Measurements from ENCODE around the gene TTLL3.

TTLL3 gene

DNA sequence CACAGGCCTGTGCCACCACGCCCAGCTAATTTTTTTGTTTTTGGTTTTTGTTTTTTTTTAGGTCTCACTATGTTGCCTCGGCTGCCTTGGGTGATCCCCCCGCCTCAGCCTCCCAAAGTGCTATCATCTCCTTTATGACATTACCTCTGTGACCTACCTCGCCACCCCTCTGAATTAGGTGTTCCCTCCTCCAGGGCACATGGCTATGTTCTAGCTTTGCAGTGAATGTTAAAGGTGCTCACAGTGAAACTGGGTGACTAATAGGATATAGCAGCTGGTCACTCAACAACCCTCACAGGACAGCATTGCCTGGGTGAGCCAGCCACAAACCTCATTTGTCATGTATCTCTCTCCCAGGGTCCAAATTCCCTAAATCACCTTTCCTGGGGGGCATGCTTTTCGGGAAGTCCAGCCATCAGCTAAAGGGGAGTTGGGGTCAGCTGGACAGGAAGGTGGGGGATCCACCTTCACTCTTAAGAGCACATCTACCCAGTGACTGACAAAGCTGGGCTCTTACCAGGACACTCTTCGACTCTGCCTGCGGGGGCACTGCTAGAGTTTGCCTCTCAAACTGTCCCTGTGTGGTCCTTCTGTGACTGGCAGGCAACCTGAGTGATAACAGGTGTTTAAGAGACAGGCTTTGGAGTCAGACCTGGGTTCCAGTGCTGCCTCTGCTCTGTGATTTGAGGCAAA, 1.6 kb upstream of the TTLL3 start:
- peak; percentile 62 for DNase-seq

DNA sequence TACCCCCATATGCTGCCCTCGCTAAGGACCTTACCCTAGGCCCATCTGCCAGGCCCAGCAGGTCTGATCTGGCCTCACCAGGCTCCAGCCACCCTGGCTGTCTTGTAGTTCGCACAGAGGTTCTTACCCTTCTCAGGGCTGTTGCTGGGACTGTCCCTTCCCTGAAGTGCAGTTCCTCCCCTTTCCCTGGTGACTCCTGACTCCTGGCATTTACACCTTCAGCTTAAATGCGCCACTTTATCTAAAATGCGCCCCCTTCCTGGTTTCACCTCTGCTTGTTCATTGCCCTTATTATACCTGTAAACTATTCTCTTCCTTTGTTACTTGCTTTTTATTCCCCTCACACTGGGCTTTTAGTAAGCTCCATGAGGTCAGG, 835 bp upstream of the TTLL3 start:
- peak; percentile 24 for DNase-seq

DNA sequence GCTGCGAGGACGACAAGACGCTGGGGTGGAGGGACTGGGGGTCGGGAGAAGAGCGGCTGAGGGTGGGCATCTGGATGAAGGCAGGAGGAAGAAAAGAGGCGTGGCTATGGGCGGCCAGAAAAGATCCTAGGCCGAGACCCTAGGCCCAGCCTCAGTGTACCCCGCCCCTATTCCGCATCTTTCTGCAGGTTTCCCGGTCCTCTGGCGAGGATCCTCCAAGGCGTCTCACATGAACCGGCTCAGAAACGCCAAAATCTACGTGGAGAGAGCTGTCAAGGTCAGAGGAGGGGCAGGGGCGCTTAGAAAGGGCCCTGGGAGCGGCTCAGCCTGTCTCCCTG, 340 bp downstream of the TTLL3 start:
- DNase-seq, result no peak

GRCh38 chr3:9810846-9811245, 784 bp downstream of the TTLL3 start:
- DNase-seq, result no peak

GRCh38 chr3:9812870-9813483, 2.9 kb downstream of the TTLL3 start:
- no peak for DNase-seq

DNA sequence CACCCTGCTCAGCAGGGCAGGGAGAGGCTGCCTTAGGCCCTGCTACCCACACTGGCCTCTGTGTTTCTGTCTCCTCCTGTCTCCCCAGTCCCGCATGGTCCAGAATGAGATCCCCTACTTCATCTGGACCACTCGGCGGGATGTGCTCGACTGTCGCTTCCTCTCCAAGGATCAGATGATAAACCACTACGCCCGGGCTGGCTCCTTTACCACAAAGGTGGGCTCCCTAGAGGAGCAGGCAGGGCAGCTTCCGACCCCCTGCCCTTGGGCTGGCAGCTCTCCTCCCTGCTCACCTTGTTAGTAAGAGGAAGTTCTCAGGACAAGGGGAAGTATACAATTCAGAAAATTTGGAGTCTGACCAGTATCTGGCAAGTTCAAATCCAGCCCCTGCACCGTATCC, 5.9 kb downstream of the TTLL3 start:
- no peak for DNase-seq

DNA sequence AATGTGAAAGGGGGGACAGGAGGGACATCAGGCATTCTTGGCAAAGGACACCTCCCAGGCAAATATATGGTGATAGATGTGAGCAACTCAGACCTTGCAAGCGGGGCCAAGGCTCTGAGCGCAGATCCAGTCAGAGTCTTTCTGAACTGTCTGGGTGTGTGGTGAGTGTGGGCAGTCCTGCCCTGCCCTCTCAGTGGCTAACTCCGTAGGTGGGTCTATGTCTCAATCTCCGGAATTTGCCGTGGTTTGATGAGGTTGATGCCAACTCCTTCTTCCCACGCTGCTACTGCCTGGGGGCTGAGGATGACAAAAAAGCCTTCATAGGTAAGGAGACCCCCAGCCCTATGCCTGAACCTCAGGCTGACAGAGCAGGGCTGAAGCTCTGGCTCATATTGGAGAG, 7.4 kb downstream of the TTLL3 start:
- no peak for DNase-seq

- DNase-seq, result no peak
Observed at GRCh38 chr3:9818666-9819335, 8.7 kb downstream of the TTLL3 start.

GRCh38 chr3:9820543-9820942, 10.5 kb downstream of the TTLL3 start:
- no peak for DNase-seq

GRCh38 chr3:9820946-9821345, 10.9 kb downstream of the TTLL3 start:
- no peak for DNase-seq

- no peak for DNase-seq
Observed at GRCh38 chr3:9825451-9826040, 15.5 kb downstream of the TTLL3 start.

- DNase-seq, result peak; percentile 23
Observed at GRCh38 chr3:9826815-9827573, 16.9 kb downstream of the TTLL3 start.

DNA sequence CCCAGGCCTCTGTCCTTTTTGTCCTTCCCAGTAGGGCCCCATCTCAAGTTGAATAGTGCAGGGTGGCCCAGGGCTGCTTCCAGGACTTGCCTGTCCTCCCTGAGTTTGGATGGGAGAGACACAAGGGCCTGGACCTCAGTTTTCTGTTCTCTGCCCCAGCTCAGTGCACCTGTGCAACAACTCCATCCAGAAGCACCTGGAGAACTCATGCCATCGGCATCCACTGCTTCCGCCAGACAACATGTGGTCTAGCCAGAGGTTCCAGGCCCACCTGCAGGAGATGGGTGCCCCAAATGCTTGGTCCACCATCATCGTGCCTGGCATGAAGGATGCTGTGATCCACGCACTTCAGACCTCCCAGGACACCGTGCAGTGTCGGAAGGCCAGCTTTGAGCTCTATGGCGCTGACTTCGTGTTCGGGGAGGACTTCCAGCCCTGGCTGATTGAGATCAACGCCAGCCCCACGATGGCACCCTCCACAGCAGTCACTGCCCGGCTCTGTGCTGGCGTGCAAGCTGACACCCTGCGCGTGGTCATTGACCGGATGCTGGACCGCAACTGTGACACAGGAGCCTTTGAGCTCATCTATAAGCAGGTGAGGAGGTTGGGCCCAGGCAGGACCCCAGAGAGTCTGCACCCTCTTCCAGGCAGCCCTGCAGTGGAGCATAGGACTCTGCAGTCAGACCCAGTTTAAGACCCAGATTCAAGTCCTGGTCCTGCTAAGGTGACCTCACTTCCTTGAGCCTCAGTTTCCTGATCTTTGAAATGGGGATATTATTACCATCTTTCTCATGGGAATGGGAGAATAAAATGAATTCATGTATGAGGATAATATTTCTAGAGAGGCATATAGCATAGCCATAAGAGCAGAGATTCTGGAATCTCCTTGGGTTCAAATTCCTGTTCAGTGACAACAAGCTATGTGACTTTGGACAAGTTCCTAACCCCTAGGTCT, 19.0 kb downstream of the TTLL3 start:
- DNase-seq, result no peak

DNA sequence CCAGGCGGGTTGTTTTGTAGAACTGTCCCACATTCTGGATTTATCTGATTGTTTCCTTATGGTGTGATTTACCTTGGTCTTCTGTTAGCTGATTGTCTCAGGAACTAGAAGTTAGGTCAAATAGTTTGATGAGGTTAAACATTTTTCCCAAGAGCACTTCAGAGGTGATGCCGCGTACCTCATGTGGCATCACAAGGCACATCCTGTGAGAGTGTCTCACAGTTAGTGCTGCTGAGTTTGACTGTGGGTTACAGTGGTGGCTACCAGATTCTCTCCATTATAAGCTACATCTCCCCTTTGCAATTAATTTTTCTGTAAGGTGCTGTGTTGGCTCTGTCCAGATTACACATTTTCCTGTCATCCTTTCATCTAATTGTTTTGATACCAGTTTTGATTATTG, 21.2 kb downstream of the TTLL3 start:
- no peak for DNase-seq

DNA sequence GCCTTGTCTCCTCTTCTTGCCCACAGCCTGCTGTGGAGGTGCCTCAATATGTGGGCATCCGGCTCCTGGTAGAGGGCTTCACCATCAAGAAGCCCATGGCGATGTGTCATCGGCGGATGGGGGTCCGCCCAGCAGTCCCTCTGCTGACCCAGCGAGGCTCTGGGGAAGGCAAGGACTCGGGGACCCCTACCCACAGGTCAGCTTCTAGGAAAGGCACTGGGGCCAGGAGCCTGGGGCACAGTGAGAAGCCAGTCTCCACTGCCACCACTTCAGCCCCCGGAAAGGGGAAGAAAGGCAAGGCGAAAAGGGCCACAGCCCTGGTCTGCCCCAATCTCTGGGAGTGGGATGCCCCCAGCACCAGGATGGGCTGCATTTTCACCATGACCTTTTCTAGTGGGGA, 23.0 kb downstream of the TTLL3 start:
- DNase-seq, result no peak

GRCh38 chr3:9834520-9835380, 24.7 kb downstream of the TTLL3 start:
- DNase-seq, result no peak

DNA sequence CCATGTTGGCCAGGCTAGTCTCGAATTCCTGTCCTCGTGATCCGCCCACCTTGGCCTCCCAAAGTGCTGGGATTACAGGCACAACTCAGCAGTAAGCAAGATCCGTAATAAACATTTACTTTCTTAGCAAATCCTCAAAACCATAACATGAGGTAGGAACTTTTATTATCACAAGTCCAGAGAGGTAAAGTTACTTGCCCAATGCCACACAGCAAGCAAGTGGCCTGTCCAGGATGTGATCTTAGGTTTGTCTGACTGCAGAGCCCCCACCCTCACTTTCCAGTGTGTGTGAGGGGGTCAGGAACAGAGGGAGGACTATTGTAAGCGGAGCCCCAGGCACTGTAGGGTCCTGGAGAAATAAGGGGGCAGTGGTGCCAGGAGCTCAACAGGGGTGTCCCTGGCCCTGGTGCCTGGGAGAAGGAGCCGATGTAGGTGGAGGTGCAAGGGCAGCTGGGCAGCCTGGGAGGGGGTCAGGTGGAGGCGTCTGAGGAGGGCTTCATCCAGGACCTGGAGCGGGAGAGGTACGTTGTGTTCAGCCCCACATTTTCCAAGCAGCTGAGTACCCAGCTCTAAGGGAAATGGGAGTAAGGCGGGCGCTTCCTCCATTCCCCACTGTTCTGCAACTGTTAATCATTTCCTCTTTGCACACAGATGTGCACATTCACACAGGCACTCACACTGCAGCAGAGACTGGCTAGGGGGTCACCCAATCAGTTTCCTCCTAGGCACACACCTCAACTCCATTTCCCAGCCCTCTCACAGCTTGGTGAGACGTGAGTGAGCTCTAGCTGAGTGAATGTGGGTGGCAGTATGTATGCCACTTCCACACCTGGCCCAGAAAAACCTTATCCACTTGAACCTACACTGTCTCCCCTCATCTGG, 27.9 kb downstream of the TTLL3 start:
- DNase-seq, result no peak

DNA sequence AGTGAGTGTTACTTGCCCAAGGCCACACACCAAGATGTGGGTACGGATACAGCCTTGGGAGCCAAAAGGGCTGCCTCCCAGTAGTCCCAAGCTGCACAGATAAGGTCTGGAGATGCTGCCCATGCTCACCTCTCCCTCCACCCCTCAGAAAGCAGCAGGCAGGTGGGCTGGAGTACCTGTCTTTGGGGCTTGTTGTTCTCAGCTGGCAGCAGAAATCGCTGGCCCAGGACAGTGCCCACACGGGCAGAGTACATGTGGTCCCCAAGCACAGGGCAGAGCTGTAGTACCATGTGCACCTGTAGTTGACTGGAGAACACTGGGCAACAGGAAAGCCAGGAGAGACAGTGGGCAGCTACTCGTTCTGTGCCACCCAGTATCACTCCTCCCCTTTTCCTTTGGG, 28.8 kb downstream of the TTLL3 start:
- DNase-seq, result no peak

GRCh38 chr3:9841015-9841414, 31.0 kb downstream of the TTLL3 start:
- DNase-seq, result no peak

Measured in CD4-positive, alpha-beta T cell treated with Interleukin-17A for 4 hours (primary cell).